Smooth muscle cell (in vitro differentiated cells): ENCODE results near the gene AP5Z1. TPM values are rescaled to one million over a fixed set of nuclear protein-coding genes. Genes with fewer than 3 reads are reported as not detected.

Experiments
- DNase-seq: peaks from one replicate; lab custom pipeline; 2025; ENCODE audit not compliant: unreplicated experiment; lab: John Stamatoyannopoulos, UW
- H2AFZ ChIP-seq: fragments of 200-600 bp; sonication (generic); 2 replicates; pipeline ENCODE4 v1.6.0; 2016; ENCODE audit warnings: antibody characterized with exemption, low read depth, mild to moderate bottlenecking
- H3F3A ChIP-seq: fragments of 200-600 bp; sonication (generic); 2 replicates; pipeline ENCODE4 v1.6.0; 2017; ENCODE audit warnings: antibody characterized with exemption, low read depth
- H3K27ac ChIP-seq: fragments of 200-600 bp; sonication (generic); 2 replicates; pipeline ENCODE4 v1.5.1; 2016; ENCODE audit warnings: low read depth, mild to moderate bottlenecking
- H3K27me3 ChIP-seq: fragments of 200-600 bp; sonication (generic); 2 replicates; pipeline ENCODE4 v1.6.1; 2016; ENCODE audit warnings: low read depth, mild to moderate bottlenecking
- H3K36me3 ChIP-seq: fragments of 200-600 bp; sonication (generic); 2 replicates; pipeline ENCODE4 v1.5.1; 2016; ENCODE audit warnings: low read depth
- H3K4me1 ChIP-seq: fragments of 200-600 bp; sonication (generic); 2 replicates; pipeline ENCODE4 v1.5.1; 2016; ENCODE audit warnings: low read depth
- H3K4me2 ChIP-seq: fragments of 200-600 bp; sonication (generic); 2 replicates; pipeline ENCODE4 v1.6.0; 2016; ENCODE audit warnings: mild to moderate bottlenecking
- H3K4me3 ChIP-seq: fragments of 200-600 bp; sonication (generic); 2 replicates; pipeline ENCODE4 v1.5.1; 2016; ENCODE audit warnings: mild to moderate bottlenecking
- H3K79me2 ChIP-seq: fragments of 200-600 bp; sonication (generic); 2 replicates; pipeline ENCODE4 v1.6.0; 2016; ENCODE audit warnings: low read depth, mild to moderate bottlenecking
- H3K9ac ChIP-seq: fragments of 200-600 bp; sonication (generic); 2 replicates; pipeline ENCODE4 v1.6.0; 2016; ENCODE audit warnings: low read depth
- H3K9me3 ChIP-seq: fragments of 200-600 bp; sonication (generic); replicated peaks from 2 replicates; pipeline ENCODE4 v1.5.1; 2016; ENCODE audit warnings: low read depth
- H4K20me1 ChIP-seq: fragments of 200-600 bp; sonication (generic); 2 replicates; pipeline ENCODE4 v1.6.0; 2016; ENCODE audit warnings: low read depth
- WGBS: methylation state at CpG from one replicate; pipeline ENCODE4 v1.1.7; 2016; ENCODE audit warnings: low lambda C conversion rate; 5-methylcytosine and 5-hydroxymethylcytosine counted together
- polyA plus RNA-seq: library from polyadenylated mRNA; unstranded; fragments of >200 nt; fragmentation: Nextera tagmentation; extraction: Ambion mirVana; gene quantifications from 2 replicates; pipeline ENCODE4 v1.2.1, GENCODE V29; 2016
- total RNA-seq: library from RNA; depleted of rRNA; stranded (reverse); fragments of >200 nt; gene quantifications from 2 replicates; pipeline ENCODE4 v1.2.3, GENCODE V29; 2014
- TF ChIP-seq, protein P1 (sequence below): fragments of 200-600 bp; sonication (generic); IDR thresholded peaks from 2 replicates; pipeline ENCODE4 v1.5.1; 2017; ENCODE audit warnings: borderline replicate concordance, mild to moderate bottlenecking, antibody characterized with exemption; ENCODE audit not compliant: insufficient read depth, poor library complexity, severe bottlenecking

AP5Z1 gene
- total and polyA plus RNA-seq, 2 experiments from 2014 or later = 16.6 to 37.6 TPM

DNA sequence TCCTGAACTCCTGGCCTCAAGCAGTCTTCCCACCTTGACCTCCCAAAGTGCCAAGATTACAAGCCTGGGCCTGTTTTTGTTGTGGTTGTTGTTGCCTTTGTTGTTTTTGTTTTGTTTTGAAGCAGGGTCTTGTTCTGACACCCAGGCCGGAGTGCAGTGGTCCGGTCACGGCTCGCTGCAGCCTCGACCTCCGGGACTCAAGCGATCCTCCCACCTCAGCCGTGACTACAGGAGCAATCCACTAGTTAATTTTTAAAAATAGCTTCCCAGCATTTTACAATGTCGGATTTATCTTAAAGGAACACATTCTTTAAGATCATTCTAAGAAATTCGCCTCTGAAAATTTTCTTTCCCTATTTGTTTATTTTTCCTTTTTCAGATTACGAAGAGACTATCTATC lies 27.7 kb upstream of the AP5Z1 start:
- TF ChIP-seq, protein P1, sequence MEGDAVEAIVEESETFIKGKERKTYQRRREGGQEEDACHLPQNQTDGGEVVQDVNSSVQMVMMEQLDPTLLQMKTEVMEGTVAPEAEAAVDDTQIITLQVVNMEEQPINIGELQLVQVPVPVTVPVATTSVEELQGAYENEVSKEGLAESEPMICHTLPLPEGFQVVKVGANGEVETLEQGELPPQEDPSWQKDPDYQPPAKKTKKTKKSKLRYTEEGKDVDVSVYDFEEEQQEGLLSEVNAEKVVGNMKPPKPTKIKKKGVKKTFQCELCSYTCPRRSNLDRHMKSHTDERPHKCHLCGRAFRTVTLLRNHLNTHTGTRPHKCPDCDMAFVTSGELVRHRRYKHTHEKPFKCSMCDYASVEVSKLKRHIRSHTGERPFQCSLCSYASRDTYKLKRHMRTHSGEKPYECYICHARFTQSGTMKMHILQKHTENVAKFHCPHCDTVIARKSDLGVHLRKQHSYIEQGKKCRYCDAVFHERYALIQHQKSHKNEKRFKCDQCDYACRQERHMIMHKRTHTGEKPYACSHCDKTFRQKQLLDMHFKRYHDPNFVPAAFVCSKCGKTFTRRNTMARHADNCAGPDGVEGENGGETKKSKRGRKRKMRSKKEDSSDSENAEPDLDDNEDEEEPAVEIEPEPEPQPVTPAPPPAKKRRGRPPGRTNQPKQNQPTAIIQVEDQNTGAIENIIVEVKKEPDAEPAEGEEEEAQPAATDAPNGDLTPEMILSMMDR = no peak
- no peak overlapping the region for H3K4me2 ChIP-seq

DNA sequence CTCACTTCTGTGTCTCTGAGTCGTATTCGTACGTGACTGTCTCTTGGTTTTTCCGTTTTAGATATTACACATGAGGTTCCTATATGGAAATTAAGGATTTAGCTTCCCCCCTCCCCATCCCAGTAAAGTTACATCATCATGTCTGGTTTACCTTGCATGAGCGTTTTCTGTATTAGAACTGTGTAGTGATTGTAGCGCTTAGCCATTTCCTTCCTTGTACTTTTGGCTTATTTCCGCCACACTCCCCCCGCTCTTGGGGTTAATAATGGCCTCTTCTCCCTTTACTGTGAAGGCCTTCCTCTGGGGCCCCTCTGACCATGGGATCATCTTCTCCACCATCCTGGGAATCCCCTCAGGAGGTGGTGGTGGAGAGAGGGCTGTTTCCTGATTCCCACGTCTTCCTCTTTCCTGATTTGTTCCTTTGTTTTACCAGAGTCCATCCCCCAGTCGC lies 27.2 kb upstream of the AP5Z1 start:
- no peaks in the 10 kb centered on the region for H3K36me3 ChIP-seq
- peaks cover 24% of the 10 kb centered on the region for H3F3A ChIP-seq
- no peak for DNase-seq
- H3K9ac ChIP-seq = no peak overlapping the region
- peaks cover 13% of the 10 kb centered on the region for H4K20me1 ChIP-seq
- H2AFZ ChIP-seq = no peak overlapping the region
- H3K4me1 ChIP-seq = peaks cover 25% of the 10 kb centered on the region
- H3K79me2 ChIP-seq = peaks cover 50% of the 10 kb centered on the region
- TF ChIP-seq, protein P1 = no peak
- H3K27ac ChIP-seq = peak overlapping the region; percentile 99
- no peaks in the 10 kb centered on the region for H3K27me3 ChIP-seq
- no peaks in the 10 kb centered on the region for H3K9me3 ChIP-seq
- H3K4me2 ChIP-seq = no peak overlapping the region
- no peak overlapping the region for H3K4me3 ChIP-seq
- WGBS = 67% methylated on average over 10 of the region's 10 CpGs

More for the DNA sequence above, 27.7 kb upstream of the AP5Z1 start:
- no peaks in the 10 kb centered on the region for H3K36me3 ChIP-seq
- H3F3A ChIP-seq = peaks cover 24% of the 10 kb centered on the region
- no peak for DNase-seq
- no peaks in the 10 kb centered on the region for H3K27me3 ChIP-seq
- peak overlapping the region; percentile 99 for H3K27ac ChIP-seq
- 83% methylated on average over 11 of the region's 11 CpGs for WGBS
- no peak overlapping the region for H2AFZ ChIP-seq
- no peaks in the 10 kb centered on the region for H3K9me3 ChIP-seq
- peaks cover 8% of the 10 kb centered on the region for H4K20me1 ChIP-seq
- no peak overlapping the region for H3K9ac ChIP-seq
- H3K79me2 ChIP-seq = peaks cover 55% of the 10 kb centered on the region
- H3K4me3 ChIP-seq = no peak overlapping the region
- H3K4me1 ChIP-seq = peaks cover 25% of the 10 kb centered on the region

DNA sequence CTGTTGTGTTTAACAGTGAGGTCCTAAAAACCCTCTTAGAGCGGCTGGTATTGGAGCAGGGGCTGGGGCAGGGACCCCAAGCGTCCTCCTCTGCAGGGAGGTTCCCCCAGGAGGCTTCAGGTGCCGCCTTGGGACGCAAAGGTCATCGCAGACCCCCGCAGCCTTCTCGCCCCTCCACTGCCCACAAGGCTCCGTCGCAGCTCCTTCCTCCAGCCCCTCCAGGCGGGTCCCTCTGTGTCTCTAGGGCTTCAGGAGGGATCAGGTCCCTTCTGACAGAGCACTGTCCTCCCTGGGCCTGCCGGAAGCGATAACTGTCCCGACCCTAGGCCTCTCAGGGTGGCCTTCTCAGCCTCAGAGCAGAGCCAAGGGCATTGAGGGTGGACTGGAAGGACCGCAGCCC lies 26.1 kb upstream of the AP5Z1 start:
- Histone ChIP-seq H4K20me1 (peaks cover 23% of the 10 kb centered on the region), H3K4me2 (no peak overlapping the region), H3K4me1 (peaks cover 19% of the 10 kb centered on the region), H3F3A (peaks cover 18% of the 10 kb centered on the region), H3K79me2 (peaks cover 48% of the 10 kb centered on the region), H3K27ac (no peak overlapping the region), H3K9ac (no peak overlapping the region), H3K27me3 (no peaks in the 10 kb centered on the region), H3K9me3 (no peaks in the 10 kb centered on the region), H3K4me3 (no peak overlapping the region), H3K36me3 (no peaks in the 10 kb centered on the region), H2AFZ (no peak overlapping the region)
- WGBS = 96% methylated on average over 14 of the region's 14 CpGs
- DNase-seq = no peak
- TF ChIP-seq, protein P1 = no peak

DNA sequence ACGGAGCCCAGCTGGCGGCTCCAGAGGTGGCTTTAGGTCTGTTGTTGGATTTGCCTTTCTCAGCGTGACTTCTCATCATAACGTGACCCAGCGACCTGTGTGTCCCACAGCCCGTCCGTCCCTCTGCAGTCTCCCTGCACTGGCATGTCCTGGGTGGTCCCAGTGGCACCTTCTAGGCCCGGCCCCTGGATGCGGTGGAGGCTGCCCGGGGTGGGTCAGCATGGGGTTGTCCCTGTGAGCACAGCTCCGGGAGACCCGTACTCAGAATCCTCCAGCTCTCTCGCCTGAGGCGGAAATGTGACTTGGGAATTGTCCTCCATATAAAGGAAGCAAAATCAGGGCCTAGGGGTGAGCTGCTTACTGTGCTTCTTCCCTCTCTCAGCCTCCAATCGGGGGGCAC lies 25.6 kb upstream of the AP5Z1 start:
- Histone ChIP-seq H3K27me3 (no peaks in the 10 kb centered on the region), H2AFZ (no peak overlapping the region), H3K36me3 (no peaks in the 10 kb centered on the region), H3F3A (peaks cover 14% of the 10 kb centered on the region), H3K9ac (no peak overlapping the region), H3K9me3 (no peaks in the 10 kb centered on the region), H4K20me1 (peaks cover 24% of the 10 kb centered on the region), H3K79me2 (peaks cover 48% of the 10 kb centered on the region), H3K4me1 (peaks cover 14% of the 10 kb centered on the region), H3K27ac (no peak overlapping the region), H3K4me3 (no peak overlapping the region), H3K4me2 (no peak overlapping the region)
- DNase-seq = no peak
- TF ChIP-seq, protein P1 = no peak
- 96% methylated on average over 15 of the region's 15 CpGs for WGBS
